ENCODE results near the gene NBEA.
A peak's percentile ranks its signal among the peaks of the same experiment; 100 is the strongest.

The NBEA gene

GRCh38 chr13:35703061-35703460, 761.0 kb downstream of the NBEA start:
- H3K4me3 ChIP-seq (ENCODE audit: low read length), result no peak overlapping the region
- TF ChIP-seq CTCF (IDR thresholded peaks at IDR 0.05; ENCODE audit: insufficient read depth, low read depth, low read length, missing control alignments), result no peak
- peak; percentile 16 for DNase-seq (ENCODE audit: low read depth)

- no peak for TF ChIP-seq CTCF (IDR thresholded peaks at IDR 0.05; ENCODE audit: insufficient read depth, low read depth, low read length, missing control alignments)
- no peak overlapping the region for H3K4me3 ChIP-seq (ENCODE audit: low read length)
- DNase-seq (ENCODE audit: low read depth), result no peak
Measured at GRCh38 chr13:35704331-35704730, 762.3 kb downstream of the NBEA start.

DNA sequence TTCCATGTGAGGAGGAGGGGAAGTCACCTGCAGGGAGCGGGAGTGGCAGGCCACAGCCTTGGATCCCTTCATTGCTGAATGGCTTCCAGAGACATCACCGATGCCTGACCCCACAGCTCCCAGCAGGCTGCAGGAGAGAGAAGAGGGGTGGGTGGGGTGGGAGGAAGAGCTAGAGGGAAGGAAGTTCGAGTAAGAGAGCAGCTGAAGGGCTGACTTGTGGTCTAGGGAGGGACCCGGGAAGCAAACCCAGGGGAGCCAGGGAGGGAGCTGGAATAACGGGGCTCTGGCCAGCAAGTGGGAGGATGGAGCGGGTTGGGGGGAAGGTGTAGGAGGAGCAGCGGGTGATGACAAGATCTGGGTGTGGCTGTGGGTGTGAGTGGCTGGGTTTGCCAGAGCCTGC, 764.2 kb downstream of the NBEA start:
- H3K4me3 ChIP-seq (ENCODE audit: low read length), result no peak overlapping the region
- no peak for DNase-seq (ENCODE audit: low read depth)
- TF ChIP-seq CTCF (IDR thresholded peaks at IDR 0.05; ENCODE audit: insufficient read depth, low read depth, low read length, missing control alignments), result no peak

DNA sequence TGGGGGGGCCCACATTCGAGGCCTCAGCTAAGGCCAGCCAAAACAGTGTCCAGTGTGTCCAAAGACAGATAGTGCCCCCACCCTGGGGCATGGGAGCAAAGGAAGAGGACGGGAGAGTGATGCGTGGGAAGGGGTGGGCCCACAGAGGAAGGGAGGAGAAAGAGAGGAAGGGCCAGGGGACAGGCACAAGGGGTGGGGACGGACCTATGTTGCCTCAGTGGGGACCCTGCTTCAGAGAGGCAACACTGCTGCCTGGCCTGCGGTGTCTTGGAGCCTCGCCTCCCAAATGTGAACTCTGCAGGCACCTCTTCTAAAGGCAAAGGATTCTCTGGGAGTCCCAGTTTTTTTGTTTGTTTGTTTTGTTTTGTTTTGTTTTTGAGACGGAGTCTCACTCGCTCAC, 764.7 kb downstream of the NBEA start:
- no peak for TF ChIP-seq CTCF (IDR thresholded peaks at IDR 0.05; ENCODE audit: insufficient read depth, low read depth, low read length, missing control alignments)
- no peak for DNase-seq (ENCODE audit: low read depth)
- no peak overlapping the region for H3K4me3 ChIP-seq (ENCODE audit: low read length)

DNA sequence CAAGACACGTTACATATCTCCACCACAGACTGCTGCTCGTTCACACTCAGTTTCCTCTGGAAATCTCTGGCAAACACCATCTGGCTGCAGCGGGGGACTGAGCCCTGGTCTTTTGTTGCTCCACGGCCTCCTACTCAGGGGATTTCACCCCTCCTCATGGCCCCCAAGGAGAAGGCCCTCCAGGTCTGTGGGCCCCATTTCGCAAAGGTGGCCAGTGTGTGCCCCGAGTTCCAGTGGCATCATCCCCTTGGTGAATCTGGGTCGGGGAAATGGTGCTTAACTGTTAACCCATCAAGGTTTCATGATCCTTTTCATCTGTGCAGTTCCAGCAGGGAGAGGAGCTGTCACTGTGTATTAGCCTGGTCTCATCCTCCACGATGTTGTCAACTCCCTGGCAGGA, 769.8 kb downstream of the NBEA start:
- TF ChIP-seq CTCF (IDR thresholded peaks at IDR 0.05; ENCODE audit: insufficient read depth, low read depth, low read length, missing control alignments), result no peak
- peak; percentile 48 for DNase-seq (ENCODE audit: low read depth)
- H3K4me3 ChIP-seq (ENCODE audit: low read length), result no peak overlapping the region

DNA sequence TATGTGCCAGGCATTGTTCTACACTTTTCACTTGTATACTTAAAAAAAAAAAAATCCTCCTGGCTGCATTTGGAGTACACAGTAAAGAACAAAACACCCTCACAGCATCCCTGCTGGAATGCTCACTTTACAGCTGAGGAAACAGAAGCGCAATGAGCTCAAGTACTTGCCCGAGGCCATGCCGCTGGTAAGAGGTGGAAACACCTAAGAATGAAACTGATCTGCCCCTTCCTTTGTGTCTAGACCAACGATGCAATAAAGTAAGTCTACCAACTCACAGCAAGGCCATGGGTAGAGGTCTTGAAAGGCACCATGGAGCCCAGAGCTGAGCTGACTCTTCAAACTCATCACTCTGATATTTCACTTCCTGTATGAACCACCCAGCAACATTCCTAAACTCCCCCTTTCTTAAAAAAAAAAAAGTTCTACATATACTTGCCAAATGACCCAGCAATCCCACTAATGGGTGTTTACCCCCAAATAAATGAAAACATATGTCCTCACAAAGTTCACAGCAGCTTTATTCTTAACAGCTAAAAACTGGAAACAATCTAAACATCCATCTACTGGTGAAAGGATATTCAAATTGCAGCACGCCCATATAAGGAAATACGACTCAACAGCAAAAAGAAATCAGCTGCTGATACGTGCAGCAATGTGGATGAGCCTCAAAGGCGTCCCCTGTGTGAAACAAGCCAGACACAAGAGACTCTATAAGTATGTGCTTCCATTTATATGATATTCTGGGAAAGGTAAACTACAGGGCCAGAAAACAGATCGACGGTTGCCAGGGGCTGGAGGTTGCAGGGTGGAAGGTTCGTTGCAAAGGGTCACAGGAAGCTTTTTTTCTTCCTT, 771.1 kb downstream of the NBEA start:
- no peak overlapping the region for H3K4me3 ChIP-seq (ENCODE audit: low read length)
- TF ChIP-seq CTCF (IDR thresholded peaks at IDR 0.05; ENCODE audit: insufficient read depth, low read depth, low read length, missing control alignments), result no peak
- peak; percentile 16 for DNase-seq (ENCODE audit: low read depth)

DNA sequence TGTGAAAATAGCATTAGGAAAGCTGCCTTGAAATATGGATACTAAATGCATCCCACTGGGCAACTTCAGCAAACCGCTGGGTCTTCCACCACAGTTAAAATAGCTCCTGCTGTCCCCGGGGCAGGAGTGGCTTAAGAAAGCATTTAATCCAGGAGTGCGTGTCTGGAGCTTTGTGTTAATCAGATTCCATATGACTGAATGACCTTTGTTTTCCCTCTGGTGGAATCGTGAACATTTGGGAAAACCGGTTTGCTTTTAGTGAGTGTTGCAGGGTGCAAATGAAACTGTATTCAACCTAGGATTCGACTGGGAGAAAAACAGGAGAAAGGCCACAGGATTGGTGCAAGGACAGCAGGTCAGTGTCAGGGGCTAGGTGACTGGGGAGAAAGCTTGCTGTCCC, 772.1 kb downstream of the NBEA start:
- H3K4me3 ChIP-seq (ENCODE audit: low read length), result no peak overlapping the region
- DNase-seq (ENCODE audit: low read depth), result peak; percentile 31
- TF ChIP-seq CTCF (IDR thresholded peaks at IDR 0.05; ENCODE audit: insufficient read depth, low read depth, low read length, missing control alignments), result no peak

All from epithelial cell of esophagus (primary cell).